ENCODE results near the gene SSTR3.
"Not testable (repeated sequence)": the region's sequence is repeated elsewhere in the genome, so short reads cannot be mapped to it uniquely, and the experiment has no call there.

Gene SSTR3

GRCh38 chr22:37242395-37242918, 30.2 kb upstream of the SSTR3 start:
- peak; percentile 75 for DNase-seq (ENCODE audit: low read depth in 2 of 2)

GRCh38 chr22:37241351-37242142, 29.3 kb upstream of the SSTR3 start:
- no peak for DNase-seq (ENCODE audit: low read depth in 2 of 2)

GRCh38 chr22:37240941-37241320, 28.7 kb upstream of the SSTR3 start:
- no peak for DNase-seq (ENCODE audit: low read depth in 2 of 2)

- no peak for DNase-seq (ENCODE audit: low read depth in 2 of 2)
These were observed 28.1 kb upstream of the SSTR3 start for GRCh38 chr22:37240240-37240940.

GRCh38 chr22:37239336-37240239, 27.3 kb upstream of the SSTR3 start:
- no peak for DNase-seq (ENCODE audit: low read depth in 2 of 2)

GRCh38 chr22:37237371-37238268, 25.3 kb upstream of the SSTR3 start:
- DNase-seq (ENCODE audit: low read depth in 2 of 2): no peak

- DNase-seq (ENCODE audit: low read depth in 2 of 2): no peak
These were observed 23.8 kb upstream of the SSTR3 start for GRCh38 chr22:37235897-37236607.

- no peak for DNase-seq (ENCODE audit: low read depth in 2 of 2)
These were observed 22.7 kb upstream of the SSTR3 start for GRCh38 chr22:37234736-37235711.

- no peak for DNase-seq (ENCODE audit: low read depth in 2 of 2)
These were observed 21.7 kb upstream of the SSTR3 start for GRCh38 chr22:37233751-37234631.

GRCh38 chr22:37233371-37233750, 21.1 kb upstream of the SSTR3 start:
- DNase-seq (ENCODE audit: low read depth in 2 of 2): not testable (repeated sequence)

- no peak for DNase-seq (ENCODE audit: low read depth in 2 of 2)
These were observed 20.1 kb upstream of the SSTR3 start for GRCh38 chr22:37232140-37232998.

GRCh38 chr22:37231406-37232139, 19.3 kb upstream of the SSTR3 start:
- DNase-seq (ENCODE audit: low read depth in 2 of 2): no peak

- no peak for DNase-seq (ENCODE audit: low read depth in 2 of 2)
These were observed 18.6 kb upstream of the SSTR3 start for GRCh38 chr22:37230673-37231405.

- peak; percentile 76 to 77 for DNase-seq (ENCODE audit: low read depth in 2 of 2)
These were observed 17.8 kb upstream of the SSTR3 start for GRCh38 chr22:37229805-37230672.
